Measurements from ENCODE around the gene SOCS1. TPM values are rescaled to one million over a fixed set of nuclear protein-coding genes. Genes with fewer than 3 reads are reported as not detected.

SOCS1 gene
- total RNA-seq, 2 donors from 2014 or later, result 4.7 to 5.5 TPM

DNA sequence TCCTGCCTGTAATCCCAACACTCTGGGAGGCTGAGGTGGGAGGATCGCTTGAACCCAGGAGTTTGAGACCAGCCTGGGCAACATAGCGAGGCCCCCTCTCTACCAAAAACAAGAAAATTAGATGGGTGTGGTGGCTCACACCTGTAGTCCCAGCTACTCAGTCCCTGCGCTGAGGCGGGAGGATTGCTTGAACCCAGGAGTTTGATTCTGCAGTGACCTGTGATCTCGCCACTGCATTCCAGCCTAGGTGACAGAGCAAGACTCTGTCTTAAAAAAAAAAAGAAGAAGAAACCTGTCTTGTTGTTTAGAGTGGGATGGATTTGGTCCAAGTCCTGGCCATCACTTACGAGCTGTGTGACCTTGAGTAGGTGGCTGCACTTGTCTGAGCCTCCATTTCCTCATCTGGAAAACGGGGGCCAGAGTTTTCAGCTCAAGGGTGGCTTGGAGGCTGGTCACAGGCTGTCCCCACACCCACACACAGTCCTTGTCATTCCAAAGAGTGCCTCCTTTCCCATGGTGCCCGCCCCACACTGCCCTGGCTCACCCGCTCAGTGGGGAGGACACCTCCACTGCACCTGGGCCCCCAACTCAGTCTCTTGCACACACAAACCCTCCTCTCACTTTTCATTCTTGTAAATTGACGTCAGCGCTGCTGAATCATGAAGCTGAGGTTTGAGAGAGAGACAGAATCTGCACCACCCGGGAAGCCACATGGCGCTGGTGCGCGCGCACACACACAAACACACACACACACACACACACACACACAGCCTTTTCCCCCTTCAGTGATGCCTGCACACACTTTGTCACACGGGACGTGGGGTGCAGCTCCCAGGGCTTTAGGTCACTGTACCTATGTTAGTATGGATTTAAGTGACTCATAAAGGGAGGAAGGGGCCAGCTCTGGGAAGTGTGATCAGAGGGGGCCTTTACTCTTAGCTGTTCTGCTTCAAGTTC is 4.2 kb downstream of the SOCS1 start:
- peaks cover 0 to 15% of the 10 kb centered on the region in 2 donors for H3K4me1 ChIP-seq
- H3K9me3 ChIP-seq, result no peaks in the 10 kb centered on the region
- no peaks in the 10 kb centered on the region for H3K27me3 ChIP-seq
- no peak for DNase-seq (ENCODE audit: low spot score)
- H3K27ac ChIP-seq, result no peak overlapping the region
- H3K4me3 ChIP-seq, result no peak overlapping the region
- H3K36me3 ChIP-seq, result no peaks in the 10 kb centered on the region
- TF ChIP-seq, protein P1, sequence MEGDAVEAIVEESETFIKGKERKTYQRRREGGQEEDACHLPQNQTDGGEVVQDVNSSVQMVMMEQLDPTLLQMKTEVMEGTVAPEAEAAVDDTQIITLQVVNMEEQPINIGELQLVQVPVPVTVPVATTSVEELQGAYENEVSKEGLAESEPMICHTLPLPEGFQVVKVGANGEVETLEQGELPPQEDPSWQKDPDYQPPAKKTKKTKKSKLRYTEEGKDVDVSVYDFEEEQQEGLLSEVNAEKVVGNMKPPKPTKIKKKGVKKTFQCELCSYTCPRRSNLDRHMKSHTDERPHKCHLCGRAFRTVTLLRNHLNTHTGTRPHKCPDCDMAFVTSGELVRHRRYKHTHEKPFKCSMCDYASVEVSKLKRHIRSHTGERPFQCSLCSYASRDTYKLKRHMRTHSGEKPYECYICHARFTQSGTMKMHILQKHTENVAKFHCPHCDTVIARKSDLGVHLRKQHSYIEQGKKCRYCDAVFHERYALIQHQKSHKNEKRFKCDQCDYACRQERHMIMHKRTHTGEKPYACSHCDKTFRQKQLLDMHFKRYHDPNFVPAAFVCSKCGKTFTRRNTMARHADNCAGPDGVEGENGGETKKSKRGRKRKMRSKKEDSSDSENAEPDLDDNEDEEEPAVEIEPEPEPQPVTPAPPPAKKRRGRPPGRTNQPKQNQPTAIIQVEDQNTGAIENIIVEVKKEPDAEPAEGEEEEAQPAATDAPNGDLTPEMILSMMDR (IDR thresholded peaks at IDR 0.05), result no peak

DNA sequence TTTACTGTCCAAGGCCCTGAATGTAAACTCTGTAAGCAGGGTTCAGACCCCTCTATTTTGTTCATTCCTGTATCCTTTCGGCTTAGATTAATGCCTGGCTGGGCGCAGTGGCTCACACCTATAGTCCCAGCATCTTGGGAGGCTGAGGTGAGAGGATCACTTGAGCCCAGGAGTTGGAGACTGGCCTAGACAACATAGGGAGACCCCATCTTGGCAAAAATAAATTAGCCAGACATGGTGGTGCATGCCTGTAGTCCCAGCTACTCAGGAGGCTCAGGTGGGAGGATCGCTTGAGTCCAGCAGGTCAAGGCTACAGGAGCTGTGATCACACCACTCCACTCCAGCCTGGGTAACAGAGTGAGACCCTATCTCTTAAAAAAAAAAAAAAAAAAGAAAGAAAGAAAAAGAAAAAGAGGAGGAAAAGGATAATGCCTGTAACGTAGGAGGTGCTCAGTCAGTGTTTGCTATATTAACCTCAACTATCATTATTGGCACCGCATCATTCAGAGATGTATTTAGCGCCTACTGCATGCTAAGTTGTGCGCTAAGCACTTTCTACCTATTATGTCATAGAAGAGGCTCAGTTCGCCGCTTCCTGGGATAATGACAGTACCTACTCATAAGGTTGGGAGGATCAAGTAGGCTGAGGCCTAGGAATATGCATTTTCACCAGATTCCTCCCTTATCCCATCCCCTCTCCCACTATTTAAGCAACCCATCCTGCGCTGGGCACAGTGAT is 5.0 kb downstream of the SOCS1 start:
- no peak overlapping the region for H3K27ac ChIP-seq
- TF ChIP-seq, protein P1 (IDR thresholded peaks at IDR 0.05), result no peak
- DNase-seq (ENCODE audit: low spot score), result no peak
- H3K27me3 ChIP-seq, result no peaks in the 10 kb centered on the region
- no peak overlapping the region for H3K4me3 ChIP-seq
- H3K9me3 ChIP-seq, result no peaks in the 10 kb centered on the region
- H3K36me3 ChIP-seq, result no peaks in the 10 kb centered on the region
- peaks cover 0 to 10% of the 10 kb centered on the region in 2 donors for H3K4me1 ChIP-seq

DNA sequence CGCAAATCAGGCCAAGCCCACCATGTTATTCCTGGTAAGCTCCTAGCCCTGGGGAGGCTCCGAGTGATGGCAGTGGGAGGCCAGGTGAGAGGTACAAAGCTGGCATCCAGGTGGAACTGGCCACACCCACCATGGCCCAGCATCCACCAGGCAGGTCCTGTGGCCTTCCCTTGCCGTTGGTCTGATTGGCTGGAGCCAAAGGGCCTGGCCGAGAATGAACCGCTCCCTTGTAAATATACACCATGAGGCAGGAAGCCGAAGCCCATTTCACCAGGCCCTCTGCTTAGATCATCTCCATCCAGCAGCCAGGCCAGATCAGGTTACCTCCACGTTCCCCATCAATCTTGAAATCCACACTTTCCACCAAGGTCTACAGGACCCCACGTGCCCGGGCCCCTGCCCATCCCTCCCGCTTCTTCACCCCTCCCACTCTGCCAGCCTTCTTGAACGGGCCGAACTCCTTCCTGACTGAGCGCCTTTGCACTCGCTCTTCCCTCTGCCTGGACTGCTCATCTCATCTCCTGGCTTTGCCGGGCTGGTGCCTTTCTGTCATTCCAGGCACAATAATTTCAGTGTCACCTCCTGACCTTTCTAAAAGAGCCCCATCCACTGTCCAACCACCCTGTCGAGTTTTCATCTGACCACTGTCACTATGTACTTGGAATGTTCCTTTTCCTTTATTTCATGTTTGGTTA is 5.8 kb downstream of the SOCS1 start:
- H3K4me3 ChIP-seq, result no peak overlapping the region
- H3K9me3 ChIP-seq, result no peaks in the 10 kb centered on the region
- no peaks in the 10 kb centered on the region for H3K27me3 ChIP-seq
- no peaks in the 10 kb centered on the region for H3K36me3 ChIP-seq
- no peak for DNase-seq (ENCODE audit: low spot score)
- TF ChIP-seq, protein P1 (IDR thresholded peaks at IDR 0.05), result no peak
- peaks cover 0 to 10% of the 10 kb centered on the region in 2 donors for H3K4me1 ChIP-seq
- H3K27ac ChIP-seq, result no peak overlapping the region

DNA sequence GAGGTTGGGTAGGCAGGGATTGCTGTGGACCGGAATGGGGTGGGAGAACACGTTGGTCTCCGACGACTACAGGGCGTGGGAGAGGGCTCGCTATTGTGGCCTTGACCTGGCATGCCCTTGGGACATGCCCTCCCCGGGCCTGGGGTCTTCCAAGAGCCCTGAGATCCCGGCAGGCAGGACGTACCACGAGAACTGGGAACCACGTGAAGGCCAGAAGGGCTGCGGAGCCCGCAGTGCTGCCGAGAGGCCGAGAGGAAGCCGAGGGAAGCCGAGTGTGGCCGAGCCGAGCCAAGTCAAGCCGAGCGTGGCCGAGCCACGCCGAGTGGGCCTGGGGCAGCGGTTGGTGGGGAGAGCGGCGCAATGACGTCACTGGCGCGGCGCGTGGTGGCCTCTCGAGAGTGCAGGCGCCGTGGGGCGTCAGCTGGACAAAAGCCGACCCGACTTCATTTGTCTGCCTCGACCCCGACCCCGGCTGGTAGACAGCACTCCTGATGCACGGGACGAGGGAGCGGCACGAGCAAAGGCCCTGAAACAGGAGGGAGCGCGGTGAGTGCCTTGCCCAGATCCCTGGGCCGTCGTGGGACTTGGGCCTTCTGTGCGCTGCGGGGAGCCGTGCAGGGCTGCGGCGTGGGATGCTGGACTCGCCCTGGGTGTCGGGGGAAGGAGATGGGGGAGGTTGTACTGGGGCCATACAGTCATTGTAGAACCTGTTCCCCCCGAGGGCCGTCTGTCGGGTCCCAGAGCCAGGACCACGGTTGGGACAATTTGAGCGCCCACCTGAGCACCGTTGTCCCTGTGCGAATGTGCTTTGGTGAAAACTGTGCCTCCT is 6.6 kb downstream of the SOCS1 start:
- TF ChIP-seq, protein P1 (IDR thresholded peaks at IDR 0.05), result no peak
- no peak for DNase-seq (ENCODE audit: low spot score)
- no peak overlapping the region for H3K4me3 ChIP-seq
- H3K36me3 ChIP-seq, result no peaks in the 10 kb centered on the region
- peaks cover 0 to 3% of the 10 kb centered on the region in 2 donors for H3K4me1 ChIP-seq
- H3K27ac ChIP-seq, result no peak overlapping the region
- no peaks in the 10 kb centered on the region for H3K27me3 ChIP-seq
- no peaks in the 10 kb centered on the region for H3K9me3 ChIP-seq

DNA sequence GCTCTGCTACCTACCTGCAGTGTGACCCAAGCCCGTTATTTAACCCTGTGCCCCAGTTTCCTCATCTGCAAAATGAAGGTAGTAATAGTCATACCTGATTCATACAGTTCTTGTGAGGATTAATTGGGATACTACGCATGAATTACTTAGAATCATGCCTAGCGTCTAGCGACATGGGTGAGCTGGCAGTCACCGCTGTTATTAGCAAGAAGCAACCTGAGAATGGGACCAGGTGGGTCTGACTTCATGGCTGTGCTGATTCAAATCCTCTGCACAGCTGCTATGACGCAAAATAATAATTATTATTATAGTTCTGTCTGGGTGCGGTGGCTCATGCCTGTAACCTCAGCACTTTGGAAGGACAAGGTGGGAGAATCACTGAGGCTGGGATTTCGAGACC is 7.9 kb downstream of the SOCS1 start:
- Histone ChIP-seq H3K27me3 (no peaks in the 10 kb centered on the region), H3K4me1 (no peaks in the 10 kb centered on the region), H3K36me3 (no peaks in the 10 kb centered on the region), H3K4me3 (no peak overlapping the region), H3K27ac (no peak overlapping the region), H3K9me3 (no peaks in the 10 kb centered on the region)
- no peak for DNase-seq (ENCODE audit: low spot score)
- TF ChIP-seq, protein P1 (IDR thresholded peaks at IDR 0.05), result no peak

Data from right atrium auricular region (tissue), 2 donors.